Measurements from ENCODE around the gene ATF6.

The ATF6 gene

GRCh38 chr1:161836018-161836417, 69.9 kb downstream of the ATF6 start:
- no peak for DNase-seq

GRCh38 chr1:161838362-161838761, 72.2 kb downstream of the ATF6 start:
- no peak for DNase-seq

- no peak for DNase-seq
These were observed 72.8 kb downstream of the ATF6 start for GRCh38 chr1:161838885-161839284.

DNA sequence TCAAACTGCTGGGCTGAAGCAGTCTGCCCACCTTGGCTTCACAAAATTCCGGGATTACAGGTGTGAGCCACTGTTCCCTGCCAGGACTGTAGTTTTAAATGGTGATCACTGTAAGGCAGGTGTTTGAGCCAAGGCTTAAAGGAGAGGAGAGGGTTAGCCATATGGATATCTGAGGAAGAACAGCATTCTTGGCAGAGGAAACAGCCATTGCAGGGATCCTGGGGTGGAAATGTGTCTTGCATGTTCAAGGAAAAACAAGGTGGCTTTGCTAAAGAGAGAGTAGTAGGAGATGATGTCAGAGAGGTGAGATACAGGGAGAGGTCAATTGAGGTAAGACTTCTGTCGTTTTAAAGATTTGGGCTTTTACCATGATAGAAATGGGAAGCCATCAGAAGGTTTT, 73.5 kb downstream of the ATF6 start:
- DNase-seq = no peak

GRCh38 chr1:161840363-161840762, 74.2 kb downstream of the ATF6 start:
- DNase-seq = no peak

- DNase-seq = no peak
These were observed 77.0 kb downstream of the ATF6 start for GRCh38 chr1:161843156-161843555.

GRCh38 chr1:161844696-161845095, 78.6 kb downstream of the ATF6 start:
- DNase-seq = no peak

DNA sequence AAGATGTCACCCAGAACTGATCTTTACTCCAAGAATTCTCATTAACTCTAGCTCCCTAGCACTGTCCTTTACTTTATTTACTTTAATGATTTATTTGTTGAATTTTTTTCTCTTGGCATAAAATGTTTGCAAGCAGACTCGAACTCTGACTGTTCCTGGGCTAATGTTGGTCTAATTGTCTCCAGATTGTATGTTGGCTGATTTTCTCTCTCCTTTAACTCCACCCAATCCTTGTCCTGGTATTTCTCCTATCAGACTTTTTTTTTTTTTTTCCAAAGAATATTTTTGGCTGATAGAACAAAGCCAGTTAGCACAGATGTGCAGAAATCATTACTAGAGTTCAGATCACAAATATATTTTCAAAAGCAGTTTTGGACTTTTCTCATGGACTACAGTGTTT, 82.6 kb downstream of the ATF6 start:
- DNase-seq = no peak

- DNase-seq = no peak
These were observed 83.4 kb downstream of the ATF6 start for GRCh38 chr1:161849518-161849917.

GRCh38 chr1:161855260-161855659, 89.1 kb downstream of the ATF6 start:
- no peak for DNase-seq

DNA sequence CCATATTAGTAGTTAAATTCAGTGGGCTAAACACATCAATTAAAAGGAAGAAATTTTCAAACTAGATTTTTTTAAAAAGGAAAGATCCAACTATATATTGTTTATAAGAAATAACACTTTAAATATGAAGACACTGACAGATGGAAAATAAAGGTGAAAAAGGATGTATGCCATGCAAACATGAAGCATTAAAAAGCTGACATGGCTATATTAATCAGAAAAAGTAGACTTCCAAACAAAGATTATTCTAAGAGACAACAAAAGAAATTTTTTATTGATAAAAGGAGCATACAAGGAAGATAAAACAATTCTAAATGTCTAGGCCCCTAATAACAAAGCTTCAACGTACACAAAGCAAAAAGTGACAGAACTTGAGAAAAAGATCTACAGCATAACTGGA, 92.2 kb downstream of the ATF6 start:
- no peak for DNase-seq

DNA sequence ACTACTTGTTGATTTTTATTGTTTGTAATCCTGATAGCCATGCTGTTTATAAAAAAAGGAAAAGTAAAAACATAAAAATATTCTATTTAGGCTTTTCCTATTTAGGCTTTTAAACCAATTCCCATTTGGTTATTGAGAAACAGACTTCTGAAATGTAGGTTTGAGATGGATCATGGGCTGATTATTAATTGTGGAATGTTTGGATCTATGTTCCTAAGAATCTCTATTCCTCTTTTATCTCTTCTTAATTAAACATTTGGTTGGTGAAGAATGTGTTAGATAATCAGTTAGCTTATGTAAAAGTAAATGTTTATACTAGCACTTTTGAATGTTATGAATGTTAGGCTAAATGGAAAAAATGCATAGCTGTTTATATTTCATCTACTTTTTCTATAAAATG, 97.4 kb downstream of the ATF6 start:
- no peak for DNase-seq

DNA sequence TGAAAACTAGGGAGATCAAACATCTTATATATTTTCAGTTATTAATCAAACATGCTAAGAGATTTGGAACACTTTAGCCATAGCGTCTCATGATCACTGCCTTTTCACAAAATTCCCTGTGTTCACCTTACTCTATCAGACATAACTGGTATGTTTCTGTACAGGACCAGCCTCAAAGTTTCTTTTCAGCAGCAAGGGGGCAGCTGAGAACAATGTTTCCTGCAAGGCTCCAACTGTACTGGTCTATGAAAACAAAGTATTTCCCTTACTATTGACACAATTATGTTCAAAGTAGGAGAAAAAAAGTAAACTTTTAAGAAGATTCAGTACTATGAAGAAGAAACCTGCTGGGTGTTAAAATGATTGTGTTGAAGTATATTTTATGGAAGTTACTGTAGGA, 98.5 kb downstream of the ATF6 start:
- peak; percentile 0 to 20 for DNase-seq

- no peak for DNase-seq
These were observed 100.1 kb downstream of the ATF6 start for GRCh38 chr1:161866241-161866640.

- DNase-seq = no peak
These were observed 102.7 kb downstream of the ATF6 start for GRCh38 chr1:161868832-161869231.

- DNase-seq = no peak
These were observed 103.2 kb downstream of the ATF6 start for GRCh38 chr1:161869291-161869690.

DNA sequence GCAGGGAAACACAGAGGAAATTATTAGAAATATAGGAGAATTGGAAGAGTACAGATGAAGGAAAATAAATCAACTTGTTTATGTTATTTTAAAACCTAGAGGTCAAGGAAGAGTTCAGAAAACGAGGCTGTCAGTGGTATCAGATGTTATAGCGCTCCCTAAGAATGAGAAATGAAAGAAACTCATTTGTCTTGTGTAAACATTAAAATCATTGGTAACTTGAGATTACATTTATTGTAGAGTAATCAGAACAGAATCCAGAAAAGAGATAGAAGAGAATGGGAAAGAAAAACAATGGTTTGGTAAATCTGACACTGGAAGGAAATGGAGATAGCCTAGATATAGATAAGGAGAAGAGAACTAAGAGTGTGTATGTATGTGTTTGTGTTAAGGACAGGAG, 106.4 kb downstream of the ATF6 start:
- no peak for DNase-seq

DNA sequence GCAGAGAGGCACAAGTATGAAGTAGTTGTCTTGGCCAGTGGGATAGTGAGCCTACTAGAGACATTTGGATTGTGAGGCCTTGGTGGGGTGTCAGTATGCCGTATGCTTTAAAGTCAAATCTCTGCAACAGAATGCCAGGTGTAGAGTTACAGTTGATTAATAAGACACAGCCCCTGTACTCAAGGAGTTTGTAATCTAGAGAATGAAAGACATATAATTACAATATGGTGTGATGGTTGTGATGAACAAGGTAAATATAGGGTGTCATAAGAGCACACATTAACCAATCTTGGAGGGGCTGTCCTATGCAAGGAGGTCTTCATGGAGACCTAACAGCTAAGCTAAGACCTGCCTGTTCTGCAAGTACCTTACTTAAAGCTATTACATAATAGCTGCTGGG, 113.1 kb downstream of the ATF6 start:
- DNase-seq = no peak

DNA sequence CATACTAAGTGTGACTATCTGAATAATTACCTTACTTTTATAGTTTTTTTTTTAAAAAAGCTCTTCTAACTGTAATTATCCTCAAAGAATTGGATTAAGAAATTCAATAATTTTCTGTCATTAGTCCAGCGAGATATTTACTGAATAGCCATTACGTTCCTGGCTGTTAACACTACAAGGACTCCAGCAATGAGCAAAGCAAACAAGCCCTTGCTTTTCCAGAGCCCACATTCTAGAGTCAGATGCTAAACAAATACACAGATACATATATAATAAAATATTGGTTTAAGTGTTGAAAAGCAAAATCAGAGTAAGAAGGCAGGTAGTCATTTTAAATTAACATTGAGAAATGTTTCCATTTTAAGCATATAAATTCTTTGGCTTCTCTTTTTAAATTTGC, 118.4 kb downstream of the ATF6 start:
- no peak for DNase-seq

- no peak for DNase-seq
These were observed 118.9 kb downstream of the ATF6 start for GRCh38 chr1:161885003-161885402.

DNA sequence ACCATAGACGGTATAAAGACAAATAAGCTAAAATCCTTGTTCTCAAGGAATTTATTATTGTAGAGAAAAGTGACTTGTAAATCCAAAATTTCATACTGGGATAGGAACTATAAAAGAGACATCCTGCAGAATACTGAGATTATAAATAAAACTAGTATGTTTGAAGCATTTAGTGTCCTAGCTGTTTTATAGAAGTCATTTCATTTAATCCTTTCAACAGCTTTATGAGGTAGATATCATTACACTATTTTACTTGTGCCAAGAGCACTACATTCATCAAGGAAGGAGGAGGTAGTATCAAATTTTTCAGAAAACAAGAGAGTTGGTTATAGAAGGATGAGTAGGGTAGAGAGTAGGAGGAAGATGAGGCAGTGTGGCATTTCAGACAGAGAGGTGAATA, 119.6 kb downstream of the ATF6 start:
- DNase-seq = no peak

- no peak for DNase-seq
These were observed 120.5 kb downstream of the ATF6 start for GRCh38 chr1:161886589-161886988.

DNA sequence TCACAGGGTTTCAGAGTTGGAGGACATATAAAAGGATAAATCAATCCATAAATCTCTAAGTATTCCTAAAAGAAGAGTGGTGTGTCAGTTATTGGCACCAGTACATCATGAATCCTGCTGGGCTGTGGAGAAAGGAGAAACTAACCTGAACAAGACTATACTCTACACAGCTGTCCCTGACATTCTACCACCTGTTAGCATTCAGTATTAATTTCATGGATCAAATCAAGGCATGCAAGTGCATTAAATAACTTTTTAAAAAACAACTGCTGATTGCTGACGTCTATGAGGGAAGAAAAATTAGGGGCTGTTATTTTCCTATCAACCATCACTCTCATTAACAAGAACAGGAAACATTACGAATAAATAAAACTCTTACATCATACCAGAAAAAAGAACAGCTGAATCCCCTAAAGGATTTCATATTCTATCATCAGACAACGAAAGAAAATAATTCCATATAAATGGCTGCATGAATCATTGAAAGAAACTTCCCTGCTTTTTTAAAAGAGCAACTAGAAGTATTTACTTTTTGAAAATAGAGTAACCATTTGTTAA, 121.7 kb downstream of the ATF6 start:
- no peak for DNase-seq

GRCh38 chr1:161890574-161890973, 124.5 kb downstream of the ATF6 start:
- no peak for DNase-seq

GRCh38 chr1:161899091-161899490, 133.0 kb downstream of the ATF6 start:
- no peak for DNase-seq

- DNase-seq = no peak
These were observed 134.0 kb downstream of the ATF6 start for GRCh38 chr1:161900160-161900559.

All from CD4-positive, alpha-beta T cell treated with Interleukin-1 beta for 1 hour (primary cell).